HG03439 (cell line): ENCODE results near the gene LYRM4.

Experiments
- ATAC-seq: cut with Tn5 transposase; IDR thresholded peaks from one replicate; pipeline ENCODE4 v1.9.1; 2021; ENCODE audit warnings: mild to moderate bottlenecking, moderate library complexity; ENCODE audit not compliant: unreplicated experiment

The LYRM4 gene

GRCh38 chr6:5206920-5207561, 53.7 kb downstream of the LYRM4 start:
- no peak for ATAC-seq

GRCh38 chr6:5205877-5206850, 54.6 kb downstream of the LYRM4 start:
- no peak for ATAC-seq

- no peak for ATAC-seq
These were observed 55.7 kb downstream of the LYRM4 start for GRCh38 chr6:5205035-5205507.

GRCh38 chr6:5204376-5204775, 56.4 kb downstream of the LYRM4 start:
- ATAC-seq = no peak

GRCh38 chr6:5203546-5203945, 57.2 kb downstream of the LYRM4 start:
- no peak for ATAC-seq

- no peak for ATAC-seq
These were observed 57.8 kb downstream of the LYRM4 start for GRCh38 chr6:5202941-5203340.

- ATAC-seq = no peak
These were observed 58.5 kb downstream of the LYRM4 start for GRCh38 chr6:5202206-5202605.

GRCh38 chr6:5201271-5201670, 59.5 kb downstream of the LYRM4 start:
- no peak for ATAC-seq

- no peak for ATAC-seq
These were observed 61.0 kb downstream of the LYRM4 start for GRCh38 chr6:5199702-5200101.

GRCh38 chr6:5199283-5199682, 61.5 kb downstream of the LYRM4 start:
- no peak for ATAC-seq

GRCh38 chr6:5197084-5197483, 63.7 kb downstream of the LYRM4 start:
- ATAC-seq = no peak

GRCh38 chr6:5192135-5192794, 68.5 kb downstream of the LYRM4 start:
- ATAC-seq = no peak

- no peak for ATAC-seq
These were observed 69.0 kb downstream of the LYRM4 start for GRCh38 chr6:5191722-5192121.

GRCh38 chr6:5191222-5191621, 69.5 kb downstream of the LYRM4 start:
- no peak for ATAC-seq

- no peak for ATAC-seq
These were observed 70.2 kb downstream of the LYRM4 start for GRCh38 chr6:5190507-5190906.

GRCh38 chr6:5188646-5189045, 72.1 kb downstream of the LYRM4 start:
- ATAC-seq = no peak

GRCh38 chr6:5184878-5185277, 75.9 kb downstream of the LYRM4 start:
- no peak for ATAC-seq

- no peak for ATAC-seq
These were observed 76.5 kb downstream of the LYRM4 start for GRCh38 chr6:5184218-5184617.

GRCh38 chr6:5181510-5182317, 79.0 kb downstream of the LYRM4 start:
- ATAC-seq = no peak

GRCh38 chr6:5180636-5181035, 80.1 kb downstream of the LYRM4 start:
- ATAC-seq = no peak

GRCh38 chr6:5179917-5180316, 80.8 kb downstream of the LYRM4 start:
- no peak for ATAC-seq
